HG02571 (cell line): ENCODE measurements around the gene FAM120B.
A peak's percentile ranks its signal among the peaks of the same experiment; 100 is the strongest.

ENCODE experiments used
- ATAC-seq: cut with Tn5 transposase; IDR thresholded peaks from one replicate; pipeline ENCODE4 v1.9.1; 2021; ENCODE audit warnings: mild to moderate bottlenecking, moderate library complexity; ENCODE audit not compliant: unreplicated experiment

The FAM120B gene

GRCh38 chr6:170284866-170285469 lies 21.6 kb upstream of the FAM120B start:
- ATAC-seq, result no peak

- no peak for ATAC-seq
Observed at GRCh38 chr6:170285482-170285881, 21.1 kb upstream of the FAM120B start.

- no peak for ATAC-seq
Observed at GRCh38 chr6:170286246-170286933, 20.2 kb upstream of the FAM120B start.

- ATAC-seq, result no peak
Observed at GRCh38 chr6:170286934-170287265, 19.7 kb upstream of the FAM120B start.

- ATAC-seq, result no peak
Observed at GRCh38 chr6:170287371-170287876, 19.1 kb upstream of the FAM120B start.

GRCh38 chr6:170288091-170288631 lies 18.4 kb upstream of the FAM120B start:
- ATAC-seq, result no peak

GRCh38 chr6:170288852-170289179 lies 17.7 kb upstream of the FAM120B start:
- ATAC-seq, result no peak

- ATAC-seq, result no peak
Observed at GRCh38 chr6:170289180-170289931, 17.2 kb upstream of the FAM120B start.

- no peak for ATAC-seq
Observed at GRCh38 chr6:170289951-170290295, 16.6 kb upstream of the FAM120B start.

GRCh38 chr6:170290296-170291128 lies 16.0 kb upstream of the FAM120B start, which contains the start of gene DLL1:
Gene DLL1, minus strand, starts transcription at chr6:170291078. Its CDS starts 939 bp downstream, at chr6:170290139.
- no peak for ATAC-seq

- no peak for ATAC-seq
Observed at GRCh38 chr6:170291271-170292110, 15.1 kb upstream of the FAM120B start.

- ATAC-seq, result no peak
Observed at GRCh38 chr6:170292111-170292406, 14.5 kb upstream of the FAM120B start.

GRCh38 chr6:170292407-170293158 lies 14.0 kb upstream of the FAM120B start:
- ATAC-seq, result no peak

- ATAC-seq, result no peak
Observed at GRCh38 chr6:170293341-170294231, 13.0 kb upstream of the FAM120B start.

- no peak for ATAC-seq
Observed at GRCh38 chr6:170294298-170294730, 12.2 kb upstream of the FAM120B start.

GRCh38 chr6:170294813-170295509 lies 11.6 kb upstream of the FAM120B start:
- ATAC-seq, result no peak

GRCh38 chr6:170295510-170296422 lies 10.8 kb upstream of the FAM120B start:
- ATAC-seq, result peak; percentile 60
